Omental fat pad (tissue), 4 donors: ENCODE results near the gene ACTN4. TPM values are rescaled to one million over a fixed set of nuclear protein-coding genes. Genes with fewer than 3 reads are reported as not detected.

Experiments
- ATAC-seq: fragments of 150-250 bp; one replicate; pipeline ENCODE4 v1.9.1; 2016; ENCODE audit warnings: mild to moderate bottlenecking, moderate library complexity; ENCODE audit not compliant: low FRiP score
- DNase-seq: peaks from one replicate; pipeline ENCODE4 v3.0.0-alpha.2; 2019; ENCODE audit warnings: low spot score
- total RNA-seq, 4 donors: library from RNA; depleted of rRNA; stranded (reverse); fragments of >200 nt; gene quantifications; one replicate each; pipeline ENCODE4 v1.1.0, GENCODE V29; 2016
- TF ChIP-seq, protein P1 (sequence below), 3 donors: fragments of 450-650 bp; IDR thresholded peaks; one replicate each; pipeline ENCODE4 v1.5.1; 2016 to 2017; ENCODE audit warnings: antibody characterized with exemption in 3 of 3, mild to moderate bottlenecking in 3 of 3, moderate library complexity in 2 of 3

Gene ACTN4
- total RNA-seq, 4 donors from 2014 or later = 290 to 517 (median 367) TPM

DNA sequence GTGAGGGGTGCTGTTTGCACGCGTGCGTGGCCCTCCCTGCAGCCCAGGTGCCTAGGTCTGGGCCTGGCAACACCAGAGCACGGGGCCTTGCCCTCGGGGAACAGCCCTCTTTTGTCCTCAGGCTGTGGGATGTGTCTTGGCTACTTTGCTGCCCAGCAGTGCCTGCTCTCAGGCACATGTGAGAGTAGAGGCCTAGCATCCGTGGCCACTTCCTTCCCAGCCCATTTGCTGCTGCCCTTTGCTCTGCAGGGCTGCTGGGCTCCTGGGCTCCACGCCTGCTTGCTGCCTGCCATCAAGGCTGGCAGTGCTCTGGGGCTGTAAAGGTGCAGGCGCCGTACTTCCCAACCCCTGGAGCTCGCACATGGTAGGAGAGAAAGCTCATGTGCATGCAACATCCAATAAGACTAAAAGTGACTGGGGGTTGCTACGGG, 50.2 kb downstream of the ACTN4 start:
- TF ChIP-seq, protein P1, sequence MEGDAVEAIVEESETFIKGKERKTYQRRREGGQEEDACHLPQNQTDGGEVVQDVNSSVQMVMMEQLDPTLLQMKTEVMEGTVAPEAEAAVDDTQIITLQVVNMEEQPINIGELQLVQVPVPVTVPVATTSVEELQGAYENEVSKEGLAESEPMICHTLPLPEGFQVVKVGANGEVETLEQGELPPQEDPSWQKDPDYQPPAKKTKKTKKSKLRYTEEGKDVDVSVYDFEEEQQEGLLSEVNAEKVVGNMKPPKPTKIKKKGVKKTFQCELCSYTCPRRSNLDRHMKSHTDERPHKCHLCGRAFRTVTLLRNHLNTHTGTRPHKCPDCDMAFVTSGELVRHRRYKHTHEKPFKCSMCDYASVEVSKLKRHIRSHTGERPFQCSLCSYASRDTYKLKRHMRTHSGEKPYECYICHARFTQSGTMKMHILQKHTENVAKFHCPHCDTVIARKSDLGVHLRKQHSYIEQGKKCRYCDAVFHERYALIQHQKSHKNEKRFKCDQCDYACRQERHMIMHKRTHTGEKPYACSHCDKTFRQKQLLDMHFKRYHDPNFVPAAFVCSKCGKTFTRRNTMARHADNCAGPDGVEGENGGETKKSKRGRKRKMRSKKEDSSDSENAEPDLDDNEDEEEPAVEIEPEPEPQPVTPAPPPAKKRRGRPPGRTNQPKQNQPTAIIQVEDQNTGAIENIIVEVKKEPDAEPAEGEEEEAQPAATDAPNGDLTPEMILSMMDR (IDR thresholded peaks at IDR 0.05) = no peak
- no peak for ATAC-seq
- DNase-seq = no peak

DNA sequence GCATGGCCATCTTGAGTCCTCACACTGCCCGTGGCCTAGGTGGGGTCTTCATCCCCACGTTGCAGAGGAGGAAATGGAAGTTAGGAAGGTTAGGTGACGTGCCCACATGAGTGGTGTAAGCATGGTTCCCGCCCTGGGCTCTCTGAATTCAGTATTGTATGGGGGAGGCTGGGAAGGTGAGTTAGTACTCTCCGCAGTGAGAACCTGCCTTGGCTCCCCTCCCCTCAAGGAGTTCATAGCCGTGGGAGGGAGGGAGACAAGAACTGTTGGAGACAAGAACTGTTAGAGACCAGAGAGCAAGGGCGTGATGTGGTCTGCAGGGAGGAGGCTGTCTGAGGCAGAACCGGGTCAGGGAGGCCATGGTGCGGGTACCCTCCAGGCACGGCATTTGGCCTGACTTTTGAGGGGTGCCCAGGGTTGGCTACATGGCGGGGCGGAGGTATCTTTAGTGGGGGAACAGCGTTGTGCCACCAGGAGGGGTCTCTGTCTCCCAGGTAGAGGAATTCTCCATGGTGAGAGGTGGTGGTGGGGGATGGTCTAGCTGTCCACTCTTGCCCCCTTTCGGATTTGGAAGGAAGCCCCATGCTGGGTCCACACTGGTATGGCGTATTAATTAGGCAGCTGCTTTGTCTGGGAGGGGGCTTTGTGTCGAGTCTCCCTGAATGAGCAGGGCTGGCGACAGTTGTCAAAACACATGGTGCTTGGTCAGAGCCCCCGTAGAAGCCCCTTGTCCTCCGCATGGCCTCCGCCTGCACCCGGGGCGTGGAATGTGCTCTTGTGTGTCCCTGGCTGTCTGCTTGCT, 51.0 kb downstream of the ACTN4 start:
- TF ChIP-seq, protein P1 (IDR thresholded peaks at IDR 0.05) = no peak
- ATAC-seq = no peak

DNA sequence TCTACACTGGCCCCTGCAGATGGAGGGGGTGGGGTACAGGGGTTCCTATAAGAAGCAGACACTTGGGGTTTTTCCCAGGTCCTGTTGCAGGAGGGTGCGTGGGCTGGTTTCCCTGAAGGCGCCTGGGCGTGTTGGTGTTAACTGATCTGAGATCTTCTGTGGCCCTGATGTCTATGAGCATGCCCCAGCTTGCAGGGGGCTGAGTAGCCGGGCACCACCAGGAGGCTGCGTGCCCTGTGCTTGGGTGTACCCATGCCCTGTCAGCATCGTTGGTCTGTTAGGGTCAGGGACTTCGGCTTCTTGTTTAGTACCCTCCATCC, 51.5 kb downstream of the ACTN4 start:
- DNase-seq (no peak), ATAC-seq (no peak)
- TF ChIP-seq, protein P1 (IDR thresholded peaks at IDR 0.05) = no peak

More for the DNA sequence above, 51.0 kb downstream of the ACTN4 start:
- DNase-seq = no peak

- TF ChIP-seq, protein P1 (IDR thresholded peaks at IDR 0.05) = no peak
- ATAC-seq (no peak), DNase-seq (no peak)
Measured at GRCh38 chr19:38699647-38700349, 52.3 kb downstream of the ACTN4 start.

DNA sequence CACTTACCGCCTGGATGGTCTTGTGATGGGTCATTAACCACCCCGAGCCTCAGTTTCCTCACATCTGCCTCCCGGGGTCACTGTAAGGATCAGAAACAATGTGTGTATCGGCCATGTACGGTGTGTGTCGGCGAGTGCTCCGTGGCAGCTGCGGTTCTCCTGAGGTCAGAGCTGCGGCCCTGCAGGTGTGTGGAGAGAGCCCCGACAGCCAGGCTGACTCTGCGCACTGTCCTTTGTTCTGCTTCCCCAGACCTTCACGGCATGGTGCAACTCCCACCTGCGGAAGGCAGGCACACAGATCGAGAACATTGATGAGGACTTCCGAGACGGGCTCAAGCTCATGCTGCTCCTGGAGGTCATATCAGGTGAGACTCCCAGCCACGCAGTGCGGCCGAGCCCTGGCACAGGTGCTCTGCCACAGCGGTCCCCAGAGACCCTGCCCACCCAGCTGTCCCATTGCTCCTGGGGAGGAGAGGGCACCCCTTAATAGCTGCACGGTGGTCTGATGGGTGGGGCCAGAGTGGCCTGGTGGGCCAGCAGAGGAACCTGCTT, 53.0 kb downstream of the ACTN4 start:
- TF ChIP-seq, protein P1 (IDR thresholded peaks at IDR 0.05) = no peak
- ATAC-seq = no peak
- no peak for DNase-seq

GRCh38 chr19:38700902-38701454, 53.5 kb downstream of the ACTN4 start:
- ATAC-seq = no peak
- DNase-seq = no peak
- TF ChIP-seq, protein P1 (IDR thresholded peaks at IDR 0.05) = no peak
